COR-L47 (cell line): Measurements from ENCODE around the gene C5orf24.
"Not testable (repeated sequence)": the region's sequence is repeated elsewhere in the genome, so short reads cannot be mapped to it uniquely, and the experiment has no call there.

ENCODE experiments used
- DNase-seq: peaks from one replicate; lab custom pipeline; 2025; lab: John Stamatoyannopoulos, UW

The C5orf24 gene

DNA sequence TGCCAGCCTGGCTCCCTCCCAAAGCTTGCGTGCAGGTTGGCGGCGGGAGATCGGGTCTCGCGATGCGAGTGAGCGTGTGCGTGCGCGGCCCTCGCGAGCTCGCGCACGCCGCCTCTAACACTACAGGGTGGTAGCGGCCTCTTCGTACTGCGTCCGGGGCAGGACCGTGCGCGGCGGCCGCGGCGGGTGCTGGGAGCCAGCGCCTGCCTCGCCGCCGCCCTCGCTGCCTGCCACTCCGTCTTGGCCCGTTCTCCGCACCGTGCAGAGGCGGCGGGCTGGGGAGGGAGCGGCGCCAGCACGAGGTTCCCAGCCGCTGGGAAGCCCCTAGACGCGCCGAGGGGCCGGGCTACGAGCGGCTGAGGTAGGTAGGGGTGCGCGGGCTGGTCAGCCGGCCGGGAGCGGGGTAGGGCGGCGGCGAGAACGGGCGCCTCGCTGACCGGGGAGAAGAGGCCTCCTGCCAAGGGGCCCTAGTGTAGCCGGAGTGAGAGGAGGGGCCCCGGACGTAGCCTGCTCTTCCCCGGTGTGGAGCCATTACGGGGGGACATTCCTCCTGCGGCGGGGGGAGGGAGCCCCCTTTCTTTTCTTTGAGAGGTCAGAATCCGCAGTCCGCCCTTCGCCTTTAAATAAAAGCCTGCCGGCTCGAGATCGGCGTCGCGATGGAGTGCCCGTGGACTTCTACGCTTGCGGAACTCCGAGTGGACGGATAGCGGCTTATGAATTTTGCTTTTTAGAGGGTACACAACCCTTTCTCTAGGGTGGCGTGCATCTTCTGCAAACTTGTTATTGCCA, at the start of gene C5orf24:
TSS of gene C5orf24 (plus strand) at position 117 of the 789 bp plus-strand sequence. CDS start 8,933 bp downstream, outside the sequence.
- DNase-seq: peak; percentile 94

DNA sequence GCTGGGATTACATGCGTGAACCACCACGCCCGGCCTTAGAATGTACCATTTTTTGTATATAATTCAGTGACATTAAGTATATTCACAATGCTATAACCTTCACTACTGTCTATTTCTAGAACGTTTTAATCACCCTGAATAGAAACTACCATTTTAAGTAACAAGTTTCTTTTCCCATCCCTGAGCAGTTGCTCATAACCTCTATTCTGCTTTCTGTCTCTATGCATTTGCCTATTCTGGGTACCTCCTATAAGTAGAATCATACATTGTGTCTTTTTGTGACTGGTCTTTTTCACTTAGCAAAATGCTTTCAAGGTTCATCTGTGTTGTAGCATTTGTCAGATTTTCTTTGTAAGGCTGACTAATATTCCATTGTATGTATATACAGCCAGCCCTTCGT, 47.3 kb upstream of the C5orf24 start:
- no peak for DNase-seq

DNA sequence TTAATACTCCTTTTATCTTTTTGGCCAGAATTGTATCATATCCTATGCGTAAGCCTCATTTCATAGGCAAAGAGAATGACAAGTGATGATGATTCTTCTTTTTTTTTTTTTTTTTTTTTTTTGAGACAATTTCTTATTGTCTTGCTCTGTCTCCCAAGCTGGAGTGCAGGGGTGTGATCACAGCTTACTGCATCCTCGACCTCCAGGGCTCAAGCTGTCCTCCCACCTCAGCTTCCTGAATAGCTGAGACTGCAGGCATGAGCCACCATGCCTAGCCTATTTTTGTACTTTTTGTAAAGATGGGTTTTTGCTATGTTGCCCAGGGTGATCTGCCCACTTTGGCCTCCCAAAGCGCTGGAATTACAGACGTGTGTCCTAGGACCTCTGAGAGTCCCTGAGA, 41.9 kb upstream of the C5orf24 start:
- DNase-seq: no peak

DNA sequence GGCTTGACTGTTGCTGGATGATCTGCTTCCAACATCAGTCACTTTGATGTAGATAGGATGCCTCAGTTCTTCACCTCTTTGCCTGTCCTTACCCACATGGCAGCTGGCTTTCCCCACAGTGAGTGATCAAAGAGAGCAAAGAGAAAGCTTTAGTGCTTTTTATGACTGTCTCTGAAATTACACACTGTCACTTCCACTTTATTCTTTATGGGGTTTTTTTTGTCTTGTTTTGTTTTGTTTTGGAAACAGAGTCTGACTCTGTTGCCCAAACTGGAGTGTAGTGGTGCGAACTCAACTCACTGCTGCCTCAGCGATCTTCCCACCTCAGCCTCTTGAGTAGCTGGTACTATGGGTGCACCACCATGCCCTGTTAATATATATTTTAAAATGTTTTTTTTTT, 32.4 kb upstream of the C5orf24 start:
- no peak for DNase-seq

DNA sequence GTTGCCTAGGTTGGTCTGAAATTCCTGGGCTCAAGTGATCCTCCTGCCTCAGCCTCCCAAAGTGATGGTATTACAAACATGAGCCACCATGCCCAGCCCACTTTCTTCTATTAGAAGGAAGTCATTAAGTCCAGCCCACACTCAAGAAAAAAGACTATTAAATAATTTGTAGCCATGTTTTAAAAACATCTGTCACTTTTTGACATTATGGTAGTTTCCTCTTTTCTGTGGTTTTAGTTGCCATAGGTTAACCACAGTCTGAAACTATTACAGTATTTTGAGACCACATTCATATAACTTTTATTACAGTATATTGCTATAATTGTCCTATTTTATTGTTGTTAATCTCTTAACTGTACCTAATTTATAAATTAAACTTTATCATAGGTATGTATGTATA, 31.9 kb upstream of the C5orf24 start:
- DNase-seq: no peak

DNA sequence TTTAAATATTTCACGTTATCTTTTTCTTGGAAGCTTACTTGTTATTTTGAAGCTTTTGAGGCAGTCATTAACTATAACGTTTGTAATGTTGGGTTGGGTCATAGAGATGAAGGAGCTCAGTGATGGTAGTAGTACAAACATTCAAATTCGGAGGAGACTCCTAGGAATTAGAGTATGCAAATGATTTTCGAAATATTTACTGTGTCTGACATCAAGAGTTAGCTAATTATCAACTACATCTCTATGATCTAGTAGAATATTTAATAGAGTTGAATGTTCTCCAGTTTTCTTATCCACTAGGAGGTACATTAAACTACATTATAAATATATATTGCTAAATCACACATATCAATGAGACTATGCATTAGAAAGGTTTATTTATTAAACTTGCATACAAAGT, 28.8 kb upstream of the C5orf24 start:
- DNase-seq: no peak

DNA sequence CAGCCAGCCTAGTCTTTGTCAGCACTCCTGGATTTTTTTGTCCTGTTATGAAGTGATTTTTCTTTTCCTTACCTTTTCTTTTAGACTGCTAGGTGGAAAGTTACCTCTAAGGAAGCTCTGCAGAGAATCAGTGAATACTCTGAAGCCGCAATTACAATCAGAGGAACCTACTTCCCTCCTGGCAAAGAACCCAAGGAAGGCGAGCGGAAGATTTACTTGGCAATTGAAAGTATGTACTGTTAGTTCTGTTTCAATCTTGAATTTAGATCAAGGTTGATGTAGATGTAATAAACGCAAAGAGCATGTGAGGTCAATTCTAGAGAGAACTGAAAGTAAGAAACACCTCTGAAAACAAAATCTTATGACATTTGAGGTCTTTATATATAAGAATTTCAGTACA, 27.0 kb upstream of the C5orf24 start:
- no peak for DNase-seq

DNA sequence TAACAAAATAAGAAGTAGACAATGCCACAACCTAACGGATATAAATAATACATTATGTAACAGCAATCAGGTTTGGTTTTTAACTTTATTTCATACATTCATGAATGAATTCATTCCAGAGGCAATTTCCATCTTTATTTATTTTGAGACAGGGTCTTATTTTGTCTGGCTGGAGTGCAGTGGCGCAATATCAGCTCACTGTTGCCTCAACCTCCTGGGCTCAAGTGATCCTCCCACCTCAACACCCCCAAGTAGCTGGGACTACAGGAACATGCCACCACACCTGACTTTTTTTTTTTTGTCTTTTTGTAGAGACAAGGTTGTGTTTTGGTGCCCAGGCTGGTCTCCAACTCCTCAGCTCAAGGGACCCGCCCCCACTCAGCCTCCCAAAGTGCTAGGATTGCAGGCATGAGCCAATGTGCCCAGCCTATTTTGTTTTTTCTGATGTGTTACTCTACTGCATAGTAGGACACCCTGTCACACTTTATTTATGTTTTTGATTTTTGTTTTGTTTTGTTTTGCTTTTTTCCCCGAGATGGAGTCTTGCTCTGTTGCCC, 26.3 kb upstream of the C5orf24 start:
- DNase-seq: no peak

DNA sequence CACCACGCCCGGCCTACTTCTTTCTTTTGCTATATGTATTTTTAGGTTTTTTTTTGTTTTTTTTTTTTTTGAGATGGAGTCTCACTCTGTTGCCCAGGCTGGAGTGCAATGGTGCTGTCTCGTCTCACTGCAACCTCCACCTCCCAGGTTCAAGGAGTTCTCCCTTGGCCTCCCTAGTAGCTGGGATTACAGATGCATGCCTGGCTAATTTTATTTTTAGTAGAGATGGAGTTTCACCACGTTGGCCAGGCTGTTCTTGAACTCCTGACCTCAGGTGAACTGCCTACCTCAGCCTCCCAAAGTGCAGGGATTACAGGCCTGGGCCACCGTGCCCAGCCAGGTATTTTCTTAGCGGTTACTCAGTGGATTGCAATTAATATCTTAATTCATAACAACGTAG, 23.9 kb upstream of the C5orf24 start:
- no peak for DNase-seq

DNA sequence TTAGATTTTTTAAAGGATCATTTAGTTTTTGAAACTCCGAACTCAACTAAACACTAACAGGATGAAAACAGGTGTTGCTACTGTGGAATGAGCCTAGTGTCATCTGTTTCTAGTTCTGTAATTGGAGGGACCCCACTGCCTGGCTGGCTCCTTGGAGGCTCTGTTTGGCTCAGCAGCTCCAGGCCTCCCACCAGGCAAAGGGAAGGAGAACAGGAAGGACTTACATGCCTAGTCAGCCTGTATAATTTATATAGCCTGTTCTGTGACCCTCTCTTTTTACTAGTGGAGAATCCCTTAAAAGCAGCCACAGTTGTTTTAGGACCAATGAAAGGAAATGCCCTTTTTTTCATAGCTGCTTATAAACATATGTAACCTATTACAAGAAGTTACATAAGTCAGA, 21.1 kb upstream of the C5orf24 start:
- no peak for DNase-seq

DNA sequence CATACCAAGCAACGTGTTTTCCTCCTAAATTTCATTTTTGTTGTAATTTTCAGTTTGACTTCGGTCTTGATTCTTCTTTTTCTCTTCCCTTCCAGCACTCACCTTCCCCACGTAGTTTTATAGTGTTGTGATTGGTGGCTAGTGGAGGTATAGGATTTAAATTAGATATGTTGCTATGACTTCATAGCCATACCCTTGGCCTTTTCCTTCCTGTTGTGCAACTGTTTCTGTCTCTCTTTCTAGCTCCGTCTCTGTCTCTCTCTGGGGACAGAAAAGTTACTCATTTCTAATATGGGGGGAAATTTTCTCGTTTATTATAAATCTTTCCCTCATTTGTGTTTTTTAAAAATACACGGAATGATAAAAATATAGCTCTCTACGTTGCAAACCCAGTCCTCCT, 20.6 kb upstream of the C5orf24 start:
- DNase-seq: no peak

DNA sequence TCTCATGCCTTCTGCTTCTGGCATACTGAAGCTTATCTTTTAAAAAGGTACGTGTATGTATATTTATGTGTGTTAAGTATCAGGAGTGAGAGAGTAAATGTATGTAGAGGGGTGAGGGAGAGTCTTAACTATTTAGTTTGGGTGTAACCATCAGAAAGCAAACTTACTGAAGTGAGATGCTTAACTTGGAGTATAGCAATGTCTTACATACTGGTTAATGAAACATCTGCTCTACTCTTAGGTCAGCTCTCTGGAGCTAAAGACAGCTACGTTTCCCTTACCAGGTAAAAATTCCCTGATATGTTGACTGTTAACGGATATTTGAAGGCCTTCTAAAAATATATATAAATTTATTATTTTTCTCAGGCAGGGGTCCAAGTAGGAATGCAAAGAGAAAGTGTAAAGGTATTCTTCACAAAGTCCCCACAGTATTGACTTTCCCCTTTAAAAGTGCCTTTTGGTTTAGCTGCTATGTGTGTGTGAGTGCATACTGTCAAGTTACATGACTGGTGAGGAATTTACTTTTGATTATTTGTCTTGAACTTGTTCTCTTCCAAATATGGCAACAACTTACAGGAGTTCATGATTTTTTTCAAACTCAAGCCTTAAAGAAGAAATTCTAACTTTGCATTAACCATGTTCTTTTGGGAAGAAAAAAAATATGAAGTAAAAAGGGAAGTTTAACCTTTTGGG, 12.3 kb upstream of the C5orf24 start:
- DNase-seq: no peak

DNA sequence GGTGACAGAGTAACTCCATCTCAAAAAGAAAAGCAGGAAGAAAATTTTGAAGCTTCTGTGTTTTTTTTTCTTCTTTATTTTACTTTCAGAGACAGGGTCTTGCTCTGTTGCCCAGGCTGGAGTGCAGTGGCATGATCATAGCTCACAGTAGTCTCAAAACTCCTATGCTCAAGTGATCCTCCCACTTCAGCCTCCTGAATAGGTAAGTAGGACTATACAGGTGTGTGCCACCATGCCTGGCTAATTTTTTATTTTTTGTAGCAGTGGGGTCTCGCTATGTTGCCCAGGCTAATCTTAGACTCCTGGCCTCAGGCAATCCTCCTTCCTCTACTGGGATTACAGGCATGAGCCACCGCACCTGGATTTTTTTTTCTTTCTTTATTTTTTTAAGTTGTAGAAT, 10.1 kb upstream of the C5orf24 start:
- DNase-seq: no peak

DNA sequence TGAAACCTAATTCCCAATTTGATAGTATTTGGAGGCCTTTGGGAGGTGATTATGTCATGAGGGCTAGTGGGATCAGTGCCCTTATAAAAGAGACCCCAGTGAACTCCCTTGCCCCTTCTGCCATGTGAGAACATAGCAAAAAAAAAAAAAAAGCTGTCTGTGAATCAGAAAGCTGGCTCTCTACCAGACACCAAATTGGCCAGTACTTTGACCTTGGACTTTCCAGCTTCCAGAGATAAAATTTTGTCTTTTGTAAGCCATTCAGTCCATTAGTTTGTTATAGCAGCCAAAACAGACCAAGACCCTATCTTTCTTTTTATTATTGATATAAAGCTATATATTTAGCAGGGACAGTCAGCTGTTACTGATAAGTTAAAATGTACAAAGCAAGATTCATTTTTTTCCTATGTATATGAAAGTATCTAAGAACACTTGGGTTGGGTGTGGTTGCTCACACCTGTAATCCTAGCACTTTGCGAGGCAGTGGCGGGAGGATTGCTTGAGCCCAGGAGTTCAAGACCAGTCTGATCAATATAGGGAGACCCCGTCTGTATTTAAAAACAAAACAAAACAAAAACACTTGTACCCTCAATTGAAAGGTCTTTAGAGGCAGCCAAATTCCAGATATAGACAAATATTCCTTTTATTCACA, 8.1 kb upstream of the C5orf24 start:
- no peak for DNase-seq

DNA sequence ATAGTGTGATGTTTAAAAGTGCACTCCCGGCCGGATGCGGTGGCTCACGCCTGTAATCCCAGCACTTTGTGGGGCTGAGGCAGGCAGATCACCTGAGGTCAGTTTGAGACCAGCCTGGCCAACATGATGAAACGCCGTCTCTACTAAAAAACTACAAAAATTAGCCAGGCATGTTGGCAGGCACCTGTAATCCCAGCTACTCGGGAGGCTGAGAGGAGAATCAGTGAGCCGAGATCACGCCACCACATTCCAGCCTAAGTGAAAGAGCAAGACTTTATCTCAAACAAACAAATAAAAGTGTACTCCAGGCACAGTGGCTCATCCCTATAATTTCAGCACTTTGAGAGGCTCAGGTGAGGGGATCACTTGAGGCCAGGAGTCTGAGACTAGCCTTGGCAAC, 7.4 kb upstream of the C5orf24 start:
- not testable (repeated sequence) for DNase-seq

DNA sequence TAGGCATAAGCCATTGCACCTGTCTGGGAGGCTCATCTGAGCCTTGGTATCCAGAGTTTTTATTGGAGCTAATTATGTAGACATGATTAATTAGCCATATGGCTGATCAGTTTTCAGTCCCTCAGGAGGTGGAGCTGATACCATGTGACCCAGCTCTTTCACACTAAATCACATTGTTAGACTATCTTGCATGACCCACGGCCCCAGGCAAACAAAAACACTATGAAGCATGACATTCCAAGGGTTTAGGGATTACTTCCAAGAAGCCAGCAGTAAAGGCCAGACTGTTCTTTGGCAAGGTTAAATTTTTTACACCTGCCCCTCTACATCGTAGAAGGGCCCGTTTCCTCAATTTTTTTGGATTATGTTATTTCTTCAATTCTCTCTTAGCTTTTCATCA, 5.0 kb upstream of the C5orf24 start:
- no peak for DNase-seq

DNA sequence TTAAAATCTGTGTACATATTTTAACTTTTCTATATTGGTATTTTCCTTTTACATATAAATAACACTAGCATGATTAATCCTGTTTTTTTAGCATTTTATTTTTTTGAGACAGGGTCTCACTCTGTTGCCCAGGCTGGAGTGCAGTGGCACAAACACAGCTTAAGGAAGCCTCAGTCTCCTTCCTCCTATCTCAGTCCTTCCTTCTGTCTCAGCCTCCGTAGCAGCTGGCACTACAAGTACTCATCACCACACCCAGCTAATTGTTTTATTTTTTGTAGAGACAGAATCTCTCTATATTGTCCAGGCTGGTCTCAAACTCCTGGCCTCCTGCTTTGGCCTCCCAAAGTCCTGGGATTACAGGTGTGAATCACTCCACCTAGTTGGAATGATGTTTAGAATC, 1.5 kb upstream of the C5orf24 start:
- DNase-seq: no peak

DNA sequence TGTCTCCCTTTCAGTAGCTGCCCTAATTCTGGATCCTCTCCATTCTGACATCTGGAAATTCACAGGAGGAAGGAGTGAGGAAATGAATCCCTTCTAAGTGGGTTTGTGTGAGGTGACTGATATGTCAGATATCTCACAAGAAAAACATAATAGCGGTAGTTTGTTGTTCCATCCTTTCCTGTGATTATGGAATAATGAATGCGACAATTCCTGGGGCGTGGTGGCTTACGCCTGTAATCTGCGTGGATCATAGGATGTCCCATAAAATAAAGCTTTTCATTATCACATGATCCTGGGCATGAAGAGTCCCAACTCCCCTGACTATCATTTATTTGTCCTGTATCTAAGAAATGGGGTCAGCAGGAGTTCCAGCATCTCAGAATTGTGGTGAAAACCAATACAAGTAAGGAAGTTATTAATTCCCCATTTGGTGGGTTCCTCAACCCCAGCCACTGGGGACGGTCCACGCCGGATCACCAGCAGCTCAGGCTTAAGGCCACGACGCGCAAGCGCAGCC, 375 bp upstream of the C5orf24 start:
- no peak for DNase-seq

DNA sequence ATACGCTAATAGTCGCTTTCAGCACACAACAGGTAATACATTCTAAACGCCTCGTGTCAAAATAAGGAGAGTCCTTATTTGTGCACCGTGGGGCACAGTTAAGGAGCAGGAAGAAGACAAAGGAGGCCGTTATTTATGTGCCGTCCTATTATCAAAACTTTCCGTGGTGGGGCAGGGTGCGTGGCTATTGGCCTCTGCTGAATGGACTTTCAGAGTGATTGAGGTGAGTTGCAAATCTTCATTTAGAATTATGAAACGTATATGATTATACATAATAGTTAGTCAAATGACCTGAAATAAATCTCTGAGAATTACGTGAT, 833 bp downstream of the C5orf24 start:
- no peak for DNase-seq

DNA sequence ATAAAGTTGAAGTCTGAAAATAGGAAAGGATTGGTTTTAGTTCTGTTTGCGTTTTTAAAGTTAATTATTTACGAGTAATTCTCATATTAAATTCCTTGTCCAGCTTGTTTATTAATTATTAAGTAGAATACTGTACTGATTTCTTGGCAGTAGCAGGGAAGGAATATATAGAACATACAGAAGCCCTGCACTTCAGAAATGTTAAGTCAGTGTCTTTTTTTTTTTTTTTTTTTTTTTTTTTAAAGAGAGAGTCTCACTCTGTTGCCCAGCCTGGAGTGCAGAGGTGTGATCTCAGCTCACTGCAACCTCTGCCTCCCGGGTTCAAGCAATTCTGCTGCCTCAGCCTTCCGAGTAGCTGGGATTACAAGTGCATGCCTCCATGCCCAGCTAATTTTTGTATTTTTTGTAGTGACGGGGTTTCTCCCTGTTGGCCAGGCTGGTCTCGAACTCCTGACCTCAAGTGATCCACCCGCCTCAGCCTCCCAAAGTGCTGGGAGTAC, 3.7 kb downstream of the C5orf24 start:
- not testable (repeated sequence) for DNase-seq

DNA sequence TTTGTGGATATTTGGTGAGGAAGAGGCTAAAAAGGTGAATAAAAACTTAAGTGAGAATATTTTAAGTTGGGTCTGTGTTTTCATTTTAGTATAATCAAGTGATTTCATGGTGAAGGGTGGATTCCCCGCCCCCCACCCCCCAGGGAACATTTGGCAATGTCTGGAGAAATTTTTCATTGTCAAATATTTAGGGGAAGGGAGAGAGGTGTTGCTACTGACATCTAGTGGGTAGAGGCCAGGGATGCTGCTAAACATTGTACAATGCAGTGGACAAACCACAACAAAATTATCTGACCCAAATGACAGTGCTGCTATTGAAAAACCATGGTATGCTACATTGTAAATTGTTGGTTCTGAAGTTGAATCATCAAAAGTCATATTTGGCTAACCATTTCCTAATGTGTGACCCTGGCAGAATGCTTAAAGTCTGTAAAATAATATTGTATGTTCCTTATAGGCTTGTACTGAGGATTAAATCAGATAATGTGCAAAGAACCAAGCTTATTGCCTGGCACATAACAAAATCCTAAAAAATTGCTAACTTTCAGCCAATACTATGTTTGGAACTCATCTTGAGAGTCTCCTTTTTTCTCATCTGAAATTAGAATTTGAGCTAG, 5.6 kb downstream of the C5orf24 start:
- peak; percentile 16 for DNase-seq

DNA sequence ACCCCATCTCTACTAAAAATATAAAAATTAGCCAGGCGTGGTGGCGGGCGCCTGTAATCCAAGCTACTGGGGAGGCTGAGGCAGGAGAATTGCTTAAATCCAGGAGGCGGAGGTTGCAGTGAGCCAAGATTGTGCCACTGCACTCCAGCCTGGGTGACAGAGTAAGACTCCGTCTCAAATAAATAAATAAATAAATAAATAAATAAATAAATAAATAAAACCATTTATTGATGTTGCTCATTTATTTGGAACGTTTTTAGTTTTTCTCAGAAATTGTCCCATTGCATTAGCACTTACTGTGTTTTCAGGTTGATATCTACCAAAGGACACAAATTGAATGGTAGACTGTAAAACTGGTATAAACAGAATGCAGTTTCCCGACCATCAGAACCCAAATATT, 10.7 kb downstream of the C5orf24 start:
- DNase-seq: not testable (repeated sequence)
